Nephron (organoid): Measurements from ENCODE around the gene PDE4B.

Experiments used
- H3K27ac Mint-ChIP-seq, 3 experiments: 2 replicates each; pipeline ENCODE4 v1.8.0; 2020; ENCODE audit warnings: mixed read lengths in 3 of 3, mild to moderate bottlenecking in 2 of 3, moderate library complexity in 1 of 3
- H3K27me3 Mint-ChIP-seq: 2 replicates; pipeline ENCODE4 v1.8.0; 2021; ENCODE audit warnings: low read depth, mild to moderate bottlenecking, moderate library complexity, mixed read lengths
- H3K36me3 Mint-ChIP-seq: 2 replicates; pipeline ENCODE4 v1.8.0; 2020; ENCODE audit warnings: low read depth, mixed read lengths
- H3K4me1 Mint-ChIP-seq: 2 replicates; pipeline ENCODE4 v1.8.0; 2020; ENCODE audit warnings: mixed read lengths
- H3K4me3 Mint-ChIP-seq, 3 experiments: 2 replicates each; pipeline ENCODE4 v1.8.0; 2020; ENCODE audit warnings: mild to moderate bottlenecking in 3 of 3, mixed read lengths in 3 of 3, moderate library complexity in 2 of 3
- H3K9me3 Mint-ChIP-seq: 2 replicates; pipeline ENCODE4 v1.8.0; 2020; ENCODE audit warnings: mixed read lengths
- CTCF ChIP-seq, 3 experiments: fragments of 200-600 bp; sonication (generic); IDR thresholded peaks; one replicate each; pipeline ENCODE4 v1.5.0; 2021; ENCODE audit warnings: antibody characterized with exemption in 3 of 3; ENCODE audit not compliant: unreplicated experiment in 3 of 3

Gene PDE4B

DNA sequence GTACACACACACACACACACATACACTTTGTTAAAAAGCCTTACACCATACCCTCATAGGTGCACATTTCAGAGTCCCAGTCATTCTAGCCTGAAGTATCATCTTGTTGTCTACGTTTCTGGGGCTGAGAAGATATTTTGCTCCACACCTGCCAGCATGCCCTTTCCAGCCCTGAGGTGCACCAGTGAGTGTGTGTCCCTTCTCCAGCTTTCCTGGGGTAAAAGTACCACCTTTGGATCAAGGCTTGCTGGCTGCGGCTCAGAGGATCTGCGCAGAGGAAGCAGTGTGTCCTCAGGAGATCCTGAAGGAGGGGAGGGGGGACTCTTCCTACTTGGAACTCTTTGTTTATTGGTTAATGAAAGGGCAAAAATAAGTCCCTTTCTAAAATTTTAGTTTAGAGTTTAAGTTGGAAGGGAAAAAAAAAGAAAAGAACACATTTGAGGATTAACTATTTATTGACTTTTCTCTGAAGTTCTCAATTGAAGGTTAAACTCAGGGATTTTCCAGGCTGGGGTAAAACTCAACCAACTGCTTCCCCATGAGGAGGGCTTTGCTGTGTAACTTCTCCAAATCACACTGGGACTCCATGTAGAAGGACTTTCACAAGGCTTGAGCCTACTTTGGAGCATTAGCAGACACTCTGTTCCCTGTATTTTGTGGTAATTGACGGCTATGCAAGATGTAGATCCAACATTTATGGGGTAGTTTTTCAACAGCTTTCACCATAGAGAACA lies 540.9 kb downstream of the PDE4B start:
- peaks cover under 1% of the 10 kb centered on the region for H3K27me3 Mint-ChIP-seq
- no peaks in the 10 kb centered on the region for H3K36me3 Mint-ChIP-seq
- no peak for TF ChIP-seq CTCF (IDR thresholded peaks at IDR 0.05; ENCODE audit: unreplicated experiment in 3 of 3)
- peak overlapping the region in 1 of 3 experiments; percentile 95 for H3K27ac Mint-ChIP-seq
- peak overlapping the region; percentile 70 to 94 (median 74) for H3K4me3 Mint-ChIP-seq
- H3K9me3 Mint-ChIP-seq = no peaks in the 10 kb centered on the region
- peaks cover 50% of the 10 kb centered on the region for H3K4me1 Mint-ChIP-seq

GRCh38 chr1:66334318-66334717 lies 541.6 kb downstream of the PDE4B start:
- H3K4me1 Mint-ChIP-seq = peaks cover 50% of the 10 kb centered on the region
- no peak for TF ChIP-seq CTCF (IDR thresholded peaks at IDR 0.05; ENCODE audit: unreplicated experiment in 3 of 3)
- H3K9me3 Mint-ChIP-seq = no peaks in the 10 kb centered on the region
- no peak overlapping the region for H3K27ac Mint-ChIP-seq
- peak overlapping the region in 2 of 3 experiments; percentile 74 to 94 for H3K4me3 Mint-ChIP-seq
- H3K36me3 Mint-ChIP-seq = no peaks in the 10 kb centered on the region
- no peaks in the 10 kb centered on the region for H3K27me3 Mint-ChIP-seq

DNA sequence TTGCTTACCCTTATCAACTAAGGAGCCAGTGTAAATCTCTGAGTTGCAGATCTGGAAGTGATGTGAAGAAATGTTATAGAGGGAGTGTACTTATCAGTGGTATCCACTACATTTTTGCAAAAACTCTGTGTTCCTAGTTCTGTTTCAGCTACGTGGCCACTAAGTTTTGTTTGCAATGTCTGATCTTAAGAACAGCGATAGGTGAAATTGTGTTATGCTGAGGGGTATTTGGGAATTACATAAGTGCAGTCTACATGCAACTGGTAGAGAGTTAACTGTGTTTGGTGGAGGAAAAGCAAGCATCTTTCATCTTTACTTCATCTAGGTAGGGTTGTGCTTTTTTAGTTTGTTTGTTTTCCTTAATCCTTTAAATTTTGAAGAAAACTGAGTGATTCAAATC lies 542.4 kb downstream of the PDE4B start:
- Mint-ChIP-seq H3K36me3 (no peaks in the 10 kb centered on the region), H3K4me3 (peak overlapping the region in 1 of 3 experiments; percentile 4), H3K27ac (peak overlapping the region in 1 of 3 experiments; percentile 68), H3K27me3 (no peaks in the 10 kb centered on the region), H3K9me3 (no peaks in the 10 kb centered on the region), H3K4me1 (peaks cover 50% of the 10 kb centered on the region)
- TF ChIP-seq CTCF (IDR thresholded peaks at IDR 0.05; ENCODE audit: unreplicated experiment in 3 of 3) = no peak

DNA sequence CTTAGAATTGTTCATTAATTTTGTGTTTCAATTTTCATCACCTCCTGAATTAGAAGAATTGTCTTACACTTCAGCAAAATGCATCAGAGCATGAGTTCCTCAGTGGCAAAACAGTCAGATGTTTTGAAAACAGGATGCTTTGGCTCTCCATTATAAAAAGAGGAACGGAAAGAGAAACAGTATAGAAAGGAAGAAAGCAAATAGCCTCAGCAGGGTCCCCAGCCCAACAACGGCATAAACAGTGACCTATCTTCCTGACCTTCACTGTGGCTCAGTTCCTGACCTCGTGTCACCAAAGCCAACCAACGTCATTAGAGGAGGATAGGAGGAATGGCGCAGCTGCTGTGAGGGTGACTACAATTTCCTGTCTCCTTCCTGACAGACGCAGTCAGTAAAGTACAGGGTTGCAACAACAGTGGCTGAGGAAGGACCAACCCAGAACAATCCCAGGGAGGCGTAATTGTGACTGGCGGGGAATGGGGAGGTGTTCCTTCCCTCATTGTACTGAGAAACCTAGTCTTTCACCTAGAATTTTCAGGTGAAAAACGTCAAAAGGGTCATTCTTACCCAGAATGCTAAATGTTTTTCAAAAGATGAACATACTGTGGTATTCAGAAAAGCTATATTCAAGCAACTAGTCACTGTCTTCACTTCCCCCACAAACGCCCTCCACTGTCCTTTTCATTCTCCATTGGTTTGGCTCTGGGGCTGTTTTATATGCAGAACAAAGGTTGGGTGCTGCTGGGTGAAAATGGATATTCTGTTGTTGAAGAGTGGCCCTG lies 543.4 kb downstream of the PDE4B start:
- Mint-ChIP-seq H3K4me1 (peaks cover 43% of the 10 kb centered on the region), H3K27ac (peak overlapping the region in 2 of 3 experiments; percentile 53 to 68), H3K27me3 (no peaks in the 10 kb centered on the region), H3K9me3 (no peaks in the 10 kb centered on the region), H3K36me3 (no peaks in the 10 kb centered on the region), H3K4me3 (peak overlapping the region in 2 of 3 experiments; percentile 4 to 18)
- TF ChIP-seq CTCF (IDR thresholded peaks at IDR 0.05; ENCODE audit: unreplicated experiment in 3 of 3) = no peak

GRCh38 chr1:66336641-66336990 lies 543.9 kb downstream of the PDE4B start:
- H3K27me3 Mint-ChIP-seq = no peaks in the 10 kb centered on the region
- no peaks in the 10 kb centered on the region for H3K36me3 Mint-ChIP-seq
- no peak overlapping the region for H3K4me3 Mint-ChIP-seq
- H3K9me3 Mint-ChIP-seq = no peaks in the 10 kb centered on the region
- peaks cover 41% of the 10 kb centered on the region for H3K4me1 Mint-ChIP-seq
- peak overlapping the region in 1 of 3 experiments; percentile 68 for H3K27ac Mint-ChIP-seq
- no peak for TF ChIP-seq CTCF (IDR thresholded peaks at IDR 0.05; ENCODE audit: unreplicated experiment in 3 of 3)
